Prostate gland (tissue), 2 donors: ENCODE data around the gene CAMK2N2. TPM values are rescaled to one million over a fixed set of nuclear protein-coding genes. Genes with fewer than 3 reads are reported as not detected.

Experiments used
- DNase-seq: peaks from one replicate; pipeline ENCODE4 v3.0.0-alpha.2; 2019; ENCODE audit warnings: low spot score
- H3K27ac ChIP-seq, 2 donors: fragments of 200-600 bp; sonication (generic); 2 replicates each; pipeline ENCODE4 v1.5.1; 2017 to 2019
- H3K27me3 ChIP-seq: fragments of 200-600 bp; sonication (generic); replicated peaks from 2 replicates; pipeline ENCODE4 v1.5.1; 2019; ENCODE audit not compliant: insufficient read depth
- H3K36me3 ChIP-seq, 2 donors: fragments of 200-600 bp; sonication (generic); 1 replicate in 1 of 2; 2 replicates in 1 of 2; pipeline versions ENCODE4 v1.5.1 to v1.8.1; 2017 to 2019
- H3K4me1 ChIP-seq: fragments of 200-600 bp; sonication (generic); replicated peaks from 2 replicates; pipeline ENCODE4 v1.5.1; 2019
- H3K4me3 ChIP-seq, 2 donors: fragments of 200-600 bp; sonication (generic); 2 replicates each; pipeline ENCODE4 v1.5.1; 2017 to 2019
- H3K9me3 ChIP-seq: fragments of 200-600 bp; sonication (generic); 2 replicates; pipeline ENCODE4 v1.5.1; 2017
- POLR2A ChIP-seq: fragments of 450-650 bp; IDR thresholded peaks from one replicate; pipeline ENCODE4 v1.6.1; 2016; ENCODE audit warnings: antibody characterized with exemption, mild to moderate bottlenecking
- POLR2AphosphoS5 ChIP-seq: sonication (generic); formaldehyde crosslinking; IDR thresholded peaks from one replicate; pipeline ENCODE4 v1.6.1; 2017; ENCODE audit warnings: antibody characterized with exemption
- WGBS: methylation state at CpG from one replicate; pipeline ENCODE4 v1.1.5; 2018; 5-methylcytosine and 5-hydroxymethylcytosine counted together
- intact Hi-C: fragments of 100-400 bp; cut with DNase I; formaldehyde crosslinking; loops from one replicate; pipeline ENCODE4 v1.14.2; 2022
- total RNA-seq, 2 donors: library from RNA; depleted of rRNA; stranded (reverse); fragments of >200 nt; gene quantifications; one replicate each; pipeline ENCODE4 v1.1.0, GENCODE V29; 2016
- TF ChIP-seq, protein P1 (sequence below), 4 experiments: fragments of 200-600 bp in 2 of 4; fragments of 450-650 bp in 2 of 4; sonication (generic) in 2 of 4; IDR thresholded peaks; 1 replicate in 3 of 4; 2 replicates in 1 of 4; pipeline ENCODE4 v1.5.1; 2016 to 2019; ENCODE audit warnings: antibody characterized with exemption in 4 of 4, mild to moderate bottlenecking in 2 of 4, moderate library complexity in 2 of 4

Gene CAMK2N2
- total RNA-seq, 2 donors from 2014 or later, result 0.82 TPM; not detected in 1

DNA sequence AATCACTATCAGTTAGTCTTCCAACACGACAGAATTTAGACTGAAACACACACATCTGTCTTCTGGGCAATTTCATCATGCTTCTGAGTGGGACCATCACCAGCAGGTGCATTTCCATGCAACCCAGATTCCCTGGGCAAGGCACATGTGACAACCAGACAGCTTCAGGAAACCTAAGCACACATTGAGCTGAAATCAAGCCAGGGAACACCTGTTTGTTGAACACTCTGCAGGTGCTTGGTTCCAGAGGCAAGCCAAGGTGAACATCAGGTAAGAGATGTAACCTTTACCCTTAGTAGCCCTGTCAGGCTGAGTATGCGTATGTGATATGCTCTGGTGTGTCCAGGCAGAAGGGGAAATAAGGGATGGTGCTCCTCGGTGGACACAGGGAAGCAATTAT is 34.4 kb upstream of the CAMK2N2 start:
- TF ChIP-seq POLR2A (no peak), POLR2AphosphoS5 (no peak)
- TF ChIP-seq, protein P1, sequence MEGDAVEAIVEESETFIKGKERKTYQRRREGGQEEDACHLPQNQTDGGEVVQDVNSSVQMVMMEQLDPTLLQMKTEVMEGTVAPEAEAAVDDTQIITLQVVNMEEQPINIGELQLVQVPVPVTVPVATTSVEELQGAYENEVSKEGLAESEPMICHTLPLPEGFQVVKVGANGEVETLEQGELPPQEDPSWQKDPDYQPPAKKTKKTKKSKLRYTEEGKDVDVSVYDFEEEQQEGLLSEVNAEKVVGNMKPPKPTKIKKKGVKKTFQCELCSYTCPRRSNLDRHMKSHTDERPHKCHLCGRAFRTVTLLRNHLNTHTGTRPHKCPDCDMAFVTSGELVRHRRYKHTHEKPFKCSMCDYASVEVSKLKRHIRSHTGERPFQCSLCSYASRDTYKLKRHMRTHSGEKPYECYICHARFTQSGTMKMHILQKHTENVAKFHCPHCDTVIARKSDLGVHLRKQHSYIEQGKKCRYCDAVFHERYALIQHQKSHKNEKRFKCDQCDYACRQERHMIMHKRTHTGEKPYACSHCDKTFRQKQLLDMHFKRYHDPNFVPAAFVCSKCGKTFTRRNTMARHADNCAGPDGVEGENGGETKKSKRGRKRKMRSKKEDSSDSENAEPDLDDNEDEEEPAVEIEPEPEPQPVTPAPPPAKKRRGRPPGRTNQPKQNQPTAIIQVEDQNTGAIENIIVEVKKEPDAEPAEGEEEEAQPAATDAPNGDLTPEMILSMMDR (IDR thresholded peaks at IDR 0.05), result no peak
- WGBS, result 62% methylated on average over 3 of the region's 3 CpGs
- no peaks in the 10 kb centered on the region for H3K9me3 ChIP-seq
- no peak for DNase-seq
- intact Hi-C loops, result loop anchor here (5.0 kb wide), 2 partner anchors 67 to 123 kb away; partner anchors contain the start of genes AP2M1, CLCN2 and POLR2H
- no peak overlapping the region for H3K27ac ChIP-seq
- peaks cover 5% of the 10 kb centered on the region for H3K4me1 ChIP-seq
- no peaks in the 10 kb centered on the region for H3K27me3 ChIP-seq
- H3K36me3 ChIP-seq, result no peaks in the 10 kb centered on the region
- H3K4me3 ChIP-seq, result no peak overlapping the region

DNA sequence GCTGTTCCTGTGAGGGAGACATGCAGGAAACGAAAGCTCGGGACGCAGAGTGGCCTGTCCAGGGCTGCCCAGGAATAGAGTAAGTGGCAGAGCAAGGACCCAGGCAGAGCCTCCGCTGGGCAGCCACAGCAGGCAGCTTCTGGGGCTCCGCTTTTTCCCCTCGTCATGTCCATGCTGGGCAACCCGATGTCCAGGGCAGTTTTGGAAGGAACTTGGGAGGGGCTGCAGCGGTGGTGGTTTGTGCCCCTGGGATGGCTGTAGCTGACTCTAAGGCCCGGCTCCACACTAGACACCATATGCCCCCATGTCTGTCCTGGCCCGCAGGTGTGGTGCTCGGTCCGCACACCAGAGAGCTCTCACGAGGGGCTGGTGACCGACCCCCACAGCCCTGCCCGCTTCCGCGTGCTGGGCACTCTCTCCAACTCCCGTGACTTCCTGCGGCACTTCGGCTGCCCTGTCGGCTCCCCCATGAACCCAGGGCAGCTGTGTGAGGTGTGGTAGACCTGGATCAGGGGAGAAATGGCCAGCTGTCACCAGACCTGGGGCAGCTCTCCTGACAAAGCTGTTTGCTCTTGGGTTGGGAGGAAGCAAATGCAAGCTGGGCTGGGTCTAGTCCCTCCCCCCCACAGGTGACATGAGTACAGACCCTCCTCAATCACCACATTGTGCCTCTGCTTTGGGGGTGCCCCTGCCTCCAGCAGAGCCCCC is 30.5 kb upstream of the CAMK2N2 start:
- no peak for DNase-seq
- no peak overlapping the region for H3K4me3 ChIP-seq
- H3K36me3 ChIP-seq, result no peaks in the 10 kb centered on the region
- no peak overlapping the region for H3K27ac ChIP-seq
- TF ChIP-seq, protein P1 (IDR thresholded peaks at IDR 0.05), result no peak
- TF ChIP-seq POLR2AphosphoS5 (no peak), POLR2A (no peak)
- H3K4me1 ChIP-seq, result no peaks in the 10 kb centered on the region
- intact Hi-C loops, result no loop called here
- H3K9me3 ChIP-seq, result no peaks in the 10 kb centered on the region
- H3K27me3 ChIP-seq, result no peaks in the 10 kb centered on the region
- WGBS, result 93% methylated on average over 21 of the region's 21 CpGs

DNA sequence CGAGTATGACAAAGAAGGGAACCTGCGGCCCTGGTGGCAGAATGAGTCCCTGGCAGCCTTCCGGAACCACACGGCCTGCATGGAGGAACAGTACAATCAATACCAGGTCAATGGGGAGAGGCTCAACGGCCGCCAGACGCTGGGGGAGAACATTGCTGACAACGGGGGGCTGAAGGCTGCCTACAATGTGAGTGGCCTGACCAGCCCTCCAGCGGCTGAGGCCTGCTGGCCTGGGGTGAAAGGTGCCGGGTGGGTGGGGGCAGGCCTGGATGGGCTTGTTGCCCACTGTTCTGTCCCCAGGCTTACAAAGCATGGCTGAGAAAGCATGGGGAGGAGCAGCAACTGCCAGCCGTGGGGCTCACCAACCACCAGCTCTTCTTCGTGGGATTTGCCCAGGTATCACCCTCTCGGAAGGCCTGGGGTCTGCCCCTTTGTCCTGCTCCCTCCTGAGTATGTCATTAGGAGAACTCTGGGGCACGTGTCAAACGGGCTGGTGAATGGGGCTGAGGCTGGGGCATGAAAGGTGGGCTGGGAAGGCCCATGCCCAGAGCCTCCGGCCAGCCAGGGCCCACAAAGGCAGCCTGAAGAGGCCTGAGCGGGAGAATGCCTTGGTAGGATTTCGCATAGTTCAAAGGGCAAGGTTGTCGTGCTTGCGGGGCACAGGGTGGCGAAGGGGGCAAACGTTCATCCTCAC is 29.8 kb upstream of the CAMK2N2 start:
- H3K36me3 ChIP-seq, result no peaks in the 10 kb centered on the region
- no peak overlapping the region for H3K4me3 ChIP-seq
- no peaks in the 10 kb centered on the region for H3K27me3 ChIP-seq
- H3K4me1 ChIP-seq, result no peaks in the 10 kb centered on the region
- H3K9me3 ChIP-seq, result no peaks in the 10 kb centered on the region
- H3K27ac ChIP-seq, result no peak overlapping the region
- no peak for TF ChIP-seq POLR2A
- TF ChIP-seq, protein P1 (IDR thresholded peaks at IDR 0.05), result no peak
- no peak for TF ChIP-seq POLR2AphosphoS5
- intact Hi-C loops, result no loop called here
- 86% methylated on average over 22 of the region's 22 CpGs for WGBS
- no peak for DNase-seq

DNA sequence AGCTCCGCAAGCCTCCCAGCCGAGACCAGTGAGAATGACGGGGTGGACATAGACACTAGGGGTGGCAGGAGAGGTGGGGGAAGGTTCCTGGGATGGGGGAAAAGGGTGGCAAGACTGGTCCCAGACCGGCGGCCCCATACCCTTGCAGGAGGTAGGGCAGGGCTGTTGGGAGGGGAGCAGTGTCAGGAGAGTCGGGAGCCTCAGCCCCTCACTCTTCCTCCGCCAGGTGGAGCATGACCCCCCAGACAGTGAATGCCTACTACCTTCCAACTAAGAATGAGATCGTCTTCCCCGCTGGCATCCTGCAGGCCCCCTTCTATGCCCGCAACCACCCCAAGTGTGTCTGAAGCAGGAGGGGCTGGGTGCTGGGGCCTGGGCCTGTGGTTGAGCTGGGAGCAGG is 29.0 kb upstream of the CAMK2N2 start:
- no peaks in the 10 kb centered on the region for H3K27me3 ChIP-seq
- WGBS, result 80% methylated on average over 10 of the region's 10 CpGs
- no peak for DNase-seq
- no peaks in the 10 kb centered on the region for H3K4me1 ChIP-seq
- intact Hi-C loops, result no loop called here
- H3K9me3 ChIP-seq, result no peaks in the 10 kb centered on the region
- H3K4me3 ChIP-seq, result no peak overlapping the region
- H3K36me3 ChIP-seq, result no peaks in the 10 kb centered on the region
- TF ChIP-seq POLR2AphosphoS5 (no peak), POLR2A (no peak)
- TF ChIP-seq, protein P1 (IDR thresholded peaks at IDR 0.05), result no peak
- H3K27ac ChIP-seq, result no peak overlapping the region
